H1 (cell line): Measurements from ENCODE around the gene MRPL41. TPM values are rescaled to one million over a fixed set of nuclear protein-coding genes. Genes with fewer than 3 reads are reported as not detected.

ENCODE experiments used
- CHD1 ChIP-seq: IDR thresholded peaks from 2 replicates; pipeline ENCODE4 v1.6.1; 2012; ENCODE audit warnings: low read depth, low read length, improper control_type of control experiment
- TBP ChIP-seq: IDR thresholded peaks from 2 replicates; pipeline ENCODE4 v1.6.1; 2011; ENCODE audit warnings: low read depth, low read length, improper control_type of control experiment
- polyA plus RNA-seq, 7 experiments: library from polyadenylated mRNA; depleted of rRNA in 3 of 7; stranded (reverse) in 5 of 7; unstranded in 2 of 7; fragments of >200 nt in 5 of 7; fragments of 200-250 nt in 2 of 7; gene quantifications; 1 replicate in 5 of 7; 2 replicates in 1 of 7; 4 replicates in 1 of 7; pipeline versions ENCODE4 v1.2.1 to v1.2.3, GENCODE V29; 2011 to 2013; ENCODE audit warnings: missing spikeins in 2 of 7, mixed read lengths in 2 of 7
- total RNA-seq: library from RNA; stranded (reverse); fragmentation: NEBNext Ultra II Directional; extraction: Animal tissue kit (Norgen Biotek cat#: 25700); gene quantifications from 2 replicates; pipeline ENCODE4 v1.2.1, GENCODE V29; 2021

The MRPL41 gene
- total and polyA plus RNA-seq, 2 of the 8 experiments (the other 6 are each of a cell fraction or from before 2014, with no cell fraction given), result 47.2 to 58.1 TPM

DNA sequence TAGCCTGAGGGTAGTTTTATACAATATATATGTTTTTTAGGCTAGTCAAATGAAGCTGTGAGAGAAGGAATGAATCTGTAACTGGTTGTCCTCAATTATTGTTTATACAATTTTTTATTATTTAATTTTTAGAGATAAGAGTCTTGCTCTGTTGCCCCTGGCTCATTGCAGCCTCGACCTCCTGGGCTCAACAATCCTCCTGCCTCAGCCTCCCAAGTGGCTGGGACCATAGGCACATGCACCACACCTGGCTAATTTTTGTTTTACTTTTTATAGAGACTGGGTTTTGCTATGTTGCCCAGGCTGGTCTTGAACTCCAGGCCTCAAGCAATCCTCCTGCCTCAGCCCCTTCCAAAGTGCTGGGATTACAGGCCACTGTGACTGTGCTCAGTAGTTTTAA is 2.7 kb downstream of the MRPL41 start (continued):
- TF ChIP-seq CHD1 (no peak), TBP (no peak)
- TF ChIP-seq, all 59 proteins: peak for 0
